Measurements from ENCODE around the gene BOLL.

DNA sequence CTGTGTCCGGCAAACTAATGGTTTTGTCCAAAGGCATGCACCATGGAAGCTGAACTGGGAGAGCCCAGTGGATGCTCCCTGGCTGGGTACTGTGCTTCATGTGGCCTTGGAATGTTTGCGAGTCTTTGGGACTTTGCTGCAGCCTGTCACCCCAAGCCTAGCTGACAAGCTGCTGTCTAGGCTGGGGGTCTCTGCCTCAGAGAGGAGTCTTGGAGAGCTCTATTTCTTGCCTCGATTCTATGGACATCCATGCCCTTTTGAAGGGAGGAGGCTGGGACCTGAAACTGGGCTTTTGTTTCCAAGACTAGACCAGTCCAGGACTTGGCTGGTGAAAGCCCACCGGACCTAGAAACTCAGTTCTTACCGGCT lies 78.3 kb downstream of the BOLL start:
- TF ChIP-seq CTCF (conservative IDR thresholded peaks at IDR 0.05 in 1 of 2, IDR thresholded peaks at IDR 0.05 in 1 of 2; ENCODE audit: extremely low read depth in 1 of 2, insufficient read depth in 1 of 2, low read depth in 1 of 2, low read length in 2 of 2) = no peak
- no peak for TF ChIP-seq EZH2 (IDR thresholded peaks at IDR 0.05; ENCODE audit: borderline replicate concordance, low read length)
